Effector memory CD4-positive, alpha-beta T cell (primary cell): Measurements from ENCODE around the gene FARS2.
A peak's percentile ranks its signal among the peaks of the same experiment; 100 is the strongest.

Experiments
- DNase-seq, 3 donors: peaks; one replicate each; pipeline ENCODE4 v3.0.0-alpha.2; 2020
- H3K27ac ChIP-seq: 2 replicates; pipeline ENCODE4 v1.7.0; 2013; ENCODE audit warnings: mild to moderate bottlenecking, low read length, moderate library complexity; ENCODE audit not compliant: insufficient read depth, poor library complexity, severe bottlenecking
- H3K27me3 ChIP-seq: replicated peaks from 2 replicates; pipeline ENCODE4 v1.7.0; 2013; ENCODE audit warnings: mild to moderate bottlenecking, low read length; ENCODE audit not compliant: insufficient read depth, control insufficient read depth, poor library complexity, severe bottlenecking
- H3K36me3 ChIP-seq: 2 replicates; pipeline ENCODE4 v1.7.0; 2013; ENCODE audit warnings: mild to moderate bottlenecking, low read length, moderate library complexity; ENCODE audit not compliant: control insufficient read depth, insufficient read depth
- H3K4me1 ChIP-seq: 2 replicates; pipeline ENCODE4 v1.7.0; 2013; ENCODE audit warnings: low read length, mild to moderate bottlenecking; ENCODE audit not compliant: control insufficient read depth, insufficient read depth, poor library complexity, severe bottlenecking
- H3K4me3 ChIP-seq: 2 replicates; pipeline ENCODE4 v1.7.0; 2013; ENCODE audit warnings: low read length, low read depth, mild to moderate bottlenecking; ENCODE audit not compliant: insufficient read depth, poor library complexity, severe bottlenecking
- H3K9me3 ChIP-seq: 2 replicates; pipeline ENCODE4 v1.7.0; 2013; ENCODE audit warnings: mild to moderate bottlenecking, low read length, moderate library complexity; ENCODE audit not compliant: control insufficient read depth

The FARS2 gene

GRCh38 chr6:5605937-5606336 is 344.6 kb downstream of the FARS2 start:
- no peak for DNase-seq
- no peaks in the 10 kb centered on the region for H3K4me1 ChIP-seq
- H3K9me3 ChIP-seq: no peaks in the 10 kb centered on the region
- no peaks in the 10 kb centered on the region for H3K36me3 ChIP-seq
- H3K4me3 ChIP-seq: no peak overlapping the region
- no peak overlapping the region for H3K27ac ChIP-seq
- H3K27me3 ChIP-seq: no peaks in the 10 kb centered on the region

GRCh38 chr6:5606546-5606945 is 345.2 kb downstream of the FARS2 start:
- H3K27me3 ChIP-seq: no peaks in the 10 kb centered on the region

GRCh38 chr6:5610640-5611039 is 349.3 kb downstream of the FARS2 start:
- DNase-seq: no peak
- Histone ChIP-seq H3K27me3 (no peaks in the 10 kb centered on the region), H3K4me1 (no peaks in the 10 kb centered on the region), H3K27ac (no peak overlapping the region), H3K9me3 (no peaks in the 10 kb centered on the region), H3K4me3 (no peak overlapping the region), H3K36me3 (no peaks in the 10 kb centered on the region)

More at GRCh38 chr6:5606546-5606945, 345.2 kb downstream of the FARS2 start:
- Histone ChIP-seq H3K36me3 (no peaks in the 10 kb centered on the region), H3K4me3 (no peak overlapping the region), H3K4me1 (no peaks in the 10 kb centered on the region), H3K9me3 (no peaks in the 10 kb centered on the region), H3K27ac (no peak overlapping the region)
- no peak for DNase-seq

- H3K27me3 ChIP-seq: no peaks in the 10 kb centered on the region
- no peak overlapping the region for H3K27ac ChIP-seq
- no peak for DNase-seq
- H3K36me3 ChIP-seq: no peaks in the 10 kb centered on the region
- no peak overlapping the region for H3K4me3 ChIP-seq
- H3K4me1 ChIP-seq: no peaks in the 10 kb centered on the region
- no peaks in the 10 kb centered on the region for H3K9me3 ChIP-seq
These were observed 355.9 kb downstream of the FARS2 start for GRCh38 chr6:5617179-5617578.

GRCh38 chr6:5619249-5619648 is 357.9 kb downstream of the FARS2 start:
- no peaks in the 10 kb centered on the region for H3K27me3 ChIP-seq
- H3K4me1 ChIP-seq: no peaks in the 10 kb centered on the region
- no peaks in the 10 kb centered on the region for H3K36me3 ChIP-seq
- H3K27ac ChIP-seq: no peak overlapping the region
- no peak overlapping the region for H3K4me3 ChIP-seq
- peak in 1 of 3 donors; percentile 11 for DNase-seq
- no peaks in the 10 kb centered on the region for H3K9me3 ChIP-seq

GRCh38 chr6:5622276-5623005 is 361.1 kb downstream of the FARS2 start:
- no peak for DNase-seq
- no peak overlapping the region for H3K27ac ChIP-seq
- H3K9me3 ChIP-seq: no peaks in the 10 kb centered on the region
- no peak overlapping the region for H3K4me3 ChIP-seq
- no peaks in the 10 kb centered on the region for H3K36me3 ChIP-seq
- H3K4me1 ChIP-seq: no peaks in the 10 kb centered on the region
- no peaks in the 10 kb centered on the region for H3K27me3 ChIP-seq

GRCh38 chr6:5623769-5624168 is 362.5 kb downstream of the FARS2 start:
- H3K4me3 ChIP-seq: no peak overlapping the region
- no peak overlapping the region for H3K27ac ChIP-seq
- no peaks in the 10 kb centered on the region for H3K9me3 ChIP-seq
- H3K36me3 ChIP-seq: no peaks in the 10 kb centered on the region
- no peaks in the 10 kb centered on the region for H3K4me1 ChIP-seq
- no peak for DNase-seq
- H3K27me3 ChIP-seq: no peaks in the 10 kb centered on the region

GRCh38 chr6:5624256-5624655 is 362.9 kb downstream of the FARS2 start:
- H3K4me1 ChIP-seq: no peaks in the 10 kb centered on the region
- DNase-seq: no peak
- no peaks in the 10 kb centered on the region for H3K9me3 ChIP-seq
- H3K36me3 ChIP-seq: no peaks in the 10 kb centered on the region
- H3K27me3 ChIP-seq: no peaks in the 10 kb centered on the region
- H3K27ac ChIP-seq: no peak overlapping the region
- no peak overlapping the region for H3K4me3 ChIP-seq

GRCh38 chr6:5626727-5627426 is 365.6 kb downstream of the FARS2 start:
- no peak overlapping the region for H3K27ac ChIP-seq
- H3K4me1 ChIP-seq: no peaks in the 10 kb centered on the region
- no peaks in the 10 kb centered on the region for H3K36me3 ChIP-seq
- H3K9me3 ChIP-seq: no peaks in the 10 kb centered on the region
- no peak for DNase-seq
- peak overlapping the region; percentile 27 for H3K4me3 ChIP-seq
- H3K27me3 ChIP-seq: no peaks in the 10 kb centered on the region

- Histone ChIP-seq H3K36me3 (no peaks in the 10 kb centered on the region), H3K27ac (no peak overlapping the region), H3K9me3 (no peaks in the 10 kb centered on the region), H3K27me3 (no peaks in the 10 kb centered on the region), H3K4me1 (no peaks in the 10 kb centered on the region), H3K4me3 (no peak overlapping the region)
- no peak for DNase-seq
These were observed 369.3 kb downstream of the FARS2 start for GRCh38 chr6:5630636-5631035.
